ENCODE results near the gene PCBP4.

The PCBP4 gene

GRCh38 chr3:51971350-51971749 lies 4.1 kb upstream of the PCBP4 start:
- DNase-seq (ENCODE audit: low spot score), result no peak

GRCh38 chr3:51970606-51971300 lies 3.5 kb upstream of the PCBP4 start:
- no peak for DNase-seq (ENCODE audit: low spot score)

- DNase-seq (ENCODE audit: low spot score), result no peak
Observed at GRCh38 chr3:51969841-51970240, 2.6 kb upstream of the PCBP4 start.

- no peak for DNase-seq (ENCODE audit: low spot score)
Observed at GRCh38 chr3:51968883-51969678, 1.8 kb upstream of the PCBP4 start.

GRCh38 chr3:51968170-51968775 lies 1.0 kb upstream of the PCBP4 start:
- DNase-seq (ENCODE audit: low spot score), result no peak

GRCh38 chr3:51966922-51967383 lies 301 bp downstream of the PCBP4 start:
- DNase-seq (ENCODE audit: low spot score), result no peak

- no peak for DNase-seq (ENCODE audit: low spot score)
Observed at GRCh38 chr3:51966486-51966885, 768 bp downstream of the PCBP4 start.

GRCh38 chr3:51966016-51966415 lies 1.2 kb downstream of the PCBP4 start:
- DNase-seq (ENCODE audit: low spot score), result no peak

- DNase-seq (ENCODE audit: low spot score), result no peak
Observed at GRCh38 chr3:51964521-51964920, 2.7 kb downstream of the PCBP4 start.

GRCh38 chr3:51963951-51964451 lies 3.3 kb downstream of the PCBP4 start:
- no peak for DNase-seq (ENCODE audit: low spot score)

- no peak for DNase-seq (ENCODE audit: low spot score)
Observed at GRCh38 chr3:51962854-51963530, 4.3 kb downstream of the PCBP4 start.

GRCh38 chr3:51961602-51962569 lies 5.4 kb downstream of the PCBP4 start:
- DNase-seq (ENCODE audit: low spot score), result no peak

- no peak for DNase-seq (ENCODE audit: low spot score)
Observed at GRCh38 chr3:51961011-51961410, 6.2 kb downstream of the PCBP4 start.

GRCh38 chr3:51960386-51960785 lies 6.9 kb downstream of the PCBP4 start:
- no peak for DNase-seq (ENCODE audit: low spot score)

GRCh38 chr3:51959651-51960050 lies 7.6 kb downstream of the PCBP4 start:
- no peak for DNase-seq (ENCODE audit: low spot score)

- no peak for DNase-seq (ENCODE audit: low spot score)
Observed at GRCh38 chr3:51958603-51959521, 8.4 kb downstream of the PCBP4 start.

GRCh38 chr3:51957520-51958205 lies 9.6 kb downstream of the PCBP4 start:
- DNase-seq (ENCODE audit: low spot score), result no peak

GRCh38 chr3:51955893-51956770 lies 11.1 kb downstream of the PCBP4 start:
- DNase-seq (ENCODE audit: low spot score), result no peak

All from HuH-7 (cell line).